OCI-LY3 (cell line): ENCODE measurements around the gene FCGBP.

Experiments used
- H2AFZ ChIP-seq: fragments of 200-600, 300-600 bp; shearing (Covaris generic); 2 replicates; pipeline ENCODE4 v1.6.0; 2014; ENCODE audit warnings: antibody characterized with exemption, low read depth, low read length
- H3K27ac ChIP-seq: fragments of 200-600, 300-600 bp; sonication (generic); 2 replicates; pipeline ENCODE4 v1.5.1; 2014; ENCODE audit warnings: mild to moderate bottlenecking, low read length, moderate library complexity, mixed read lengths
- H3K27me3 ChIP-seq: fragments of 200-600, 300-600 bp; sonication (generic); 2 replicates; pipeline ENCODE4 v1.6.1; 2014; ENCODE audit warnings: low read depth, low read length, mixed read lengths
- H3K36me3 ChIP-seq: fragments of 200-600, 300-600 bp; sonication (generic); replicated peaks from 2 replicates; pipeline ENCODE3; 2014; ENCODE audit warnings: low read depth, low read length, mixed read lengths
- H3K4me1 ChIP-seq: fragments of 300-600, 200-600 bp; sonication (generic); 2 replicates; pipeline ENCODE4 v1.6.1; 2014; ENCODE audit warnings: low read length, mixed read lengths
- H3K4me2 ChIP-seq: fragments of 200-600, 300-600 bp; sonication (generic); 2 replicates; pipeline ENCODE4 v1.6.1; 2014; ENCODE audit warnings: low read length, mixed read lengths
- H3K4me3 ChIP-seq: fragments of 300-600, 200-600 bp; sonication (generic); 2 replicates; pipeline ENCODE4 v1.5.1; 2014; ENCODE audit warnings: antibody characterized with exemption, mild to moderate bottlenecking, low read length, moderate library complexity
- H3K79me2 ChIP-seq: fragments of 300-600, 200-600 bp; shearing (Covaris generic); 2 replicates; pipeline ENCODE4 v1.6.1; 2014; ENCODE audit warnings: mild to moderate bottlenecking, low read length, mixed read lengths
- H3K9ac ChIP-seq: fragments of 300-600, 200-600 bp; shearing (Covaris generic); 2 replicates; pipeline ENCODE4 v1.6.0; 2014; ENCODE audit warnings: mild to moderate bottlenecking, low read length, moderate library complexity
- H3K9me3 ChIP-seq: fragments of 200-600, 300-600 bp; shearing (Covaris generic); 2 replicates; pipeline ENCODE4 v1.6.1; 2014; ENCODE audit warnings: low read length, mixed read lengths; ENCODE audit not compliant: insufficient read depth
- H4K20me1 ChIP-seq: fragments of 200-600, 300-600 bp; sonication (generic); 2 replicates; pipeline ENCODE4 v1.6.1; 2016; ENCODE audit warnings: low read length, mixed read lengths; ENCODE audit not compliant: insufficient read depth
- CTCF ChIP-seq: fragments of 200-600, 300-600 bp; sonication (generic); IDR thresholded peaks from 2 replicates; pipeline ENCODE4 v1.5.1; 2014; ENCODE audit warnings: antibody characterized with exemption, low read length, low read depth
- EZH2phosphoT487 ChIP-seq: fragments of 200-600 bp; shearing (Covaris generic); IDR thresholded peaks from 2 replicates; pipeline ENCODE4 v1.6.1; 2018; ENCODE audit warnings: antibody characterized with exemption, mixed run types, low read depth

The FCGBP gene

GRCh38 chr19:39971380-39972035 is 37.1 kb upstream of the FCGBP start:
- H3K27ac ChIP-seq = peak overlapping the region; percentile 16; the same call in 1 of the 2 replicates
- peak overlapping the region; percentile 88 for H3K9ac ChIP-seq
- no peaks in the 10 kb centered on the region for H3K9me3 ChIP-seq
- no peaks in the 10 kb centered on the region for H3K27me3 ChIP-seq
- peak overlapping the region; percentile 95 for H3K4me3 ChIP-seq
- no peaks in the 10 kb centered on the region for H4K20me1 ChIP-seq
- no peak for TF ChIP-seq EZH2phosphoT487
- TF ChIP-seq CTCF = no peak
- 0 out of 2 replicates have a peak overlapping the region, but pooled peaks have one; percentile 13 for H2AFZ ChIP-seq
- H3K4me1 ChIP-seq = peaks cover 21% of the 10 kb centered on the region
- H3K4me2 ChIP-seq = peak overlapping the region; percentile 98
- H3K36me3 ChIP-seq = peaks cover 23% of the 10 kb centered on the region
- H3K79me2 ChIP-seq = peaks cover 22% of the 10 kb centered on the region

- Histone ChIP-seq H3K79me2 (peaks cover 22% of the 10 kb centered on the region), H3K27ac (peak within 1 kb of the TSS; percentile 81), H3K27me3 (no peaks in the 10 kb centered on the region), H4K20me1 (no peaks in the 10 kb centered on the region), H3K4me1 (peaks cover 21% of the 10 kb centered on the region), H2AFZ (peak within 1 kb of the TSS; percentile 81), H3K9ac (peak within 1 kb of the TSS; percentile 95), H3K4me2 (peak within 1 kb of the TSS; percentile 98), H3K9me3 (no peaks in the 10 kb centered on the region), H3K36me3 (peaks cover 23% of the 10 kb centered on the region), H3K4me3 (peak within 1 kb of the TSS; percentile 95)
- TF ChIP-seq EZH2phosphoT487 = no peak
- TF ChIP-seq CTCF = peak; percentile 99
Measured at GRCh38 chr19:39970675-39971379, 36.4 kb upstream of the FCGBP start, which contains the start of gene PSMC4. Gene PSMC4, plus strand, starts transcription at chr19:39971165. Its CDS starts 38 bp downstream, at chr19:39971203.

- Histone ChIP-seq H3K4me3 (peak overlapping the region; percentile 95), H3K27ac (peak overlapping the region; percentile 81), H3K4me2 (peak overlapping the region; percentile 90), H2AFZ (peak overlapping the region; percentile 81), H3K4me1 (peaks cover 21% of the 10 kb centered on the region), H4K20me1 (no peaks in the 10 kb centered on the region), H3K9me3 (no peaks in the 10 kb centered on the region), H3K27me3 (no peaks in the 10 kb centered on the region), H3K36me3 (peaks cover 18% of the 10 kb centered on the region), H3K9ac (peak overlapping the region; percentile 95), H3K79me2 (peaks cover 20% of the 10 kb centered on the region)
- no peak for TF ChIP-seq CTCF
- TF ChIP-seq EZH2phosphoT487 = no peak
Measured at GRCh38 chr19:39970425-39970674, 35.9 kb upstream of the FCGBP start.

- Histone ChIP-seq H3K4me1 (peaks cover 21% of the 10 kb centered on the region), H3K27ac (peak overlapping the region; percentile 81), H3K9ac (peak overlapping the region; percentile 95), H3K79me2 (peaks cover 20% of the 10 kb centered on the region), H3K36me3 (peaks cover 15% of the 10 kb centered on the region), H3K4me3 (peak overlapping the region; percentile 95), H2AFZ (peak overlapping the region; percentile 81), H3K4me2 (peak overlapping the region; percentile 90), H3K9me3 (no peaks in the 10 kb centered on the region), H3K27me3 (no peaks in the 10 kb centered on the region), H4K20me1 (no peaks in the 10 kb centered on the region)
- TF ChIP-seq CTCF (no peak), EZH2phosphoT487 (no peak)
Measured at GRCh38 chr19:39969681-39970424, 35.4 kb upstream of the FCGBP start.
